NOMO-1 treated with DMSO at 0.1 percent for 48 hours (cell line): ENCODE data around the gene IRS4.

Experiments
- DNase-seq: peaks from one replicate; lab custom pipeline; 2025; ENCODE audit not compliant: unreplicated experiment; lab: John Stamatoyannopoulos, UW

The IRS4 gene

DNA sequence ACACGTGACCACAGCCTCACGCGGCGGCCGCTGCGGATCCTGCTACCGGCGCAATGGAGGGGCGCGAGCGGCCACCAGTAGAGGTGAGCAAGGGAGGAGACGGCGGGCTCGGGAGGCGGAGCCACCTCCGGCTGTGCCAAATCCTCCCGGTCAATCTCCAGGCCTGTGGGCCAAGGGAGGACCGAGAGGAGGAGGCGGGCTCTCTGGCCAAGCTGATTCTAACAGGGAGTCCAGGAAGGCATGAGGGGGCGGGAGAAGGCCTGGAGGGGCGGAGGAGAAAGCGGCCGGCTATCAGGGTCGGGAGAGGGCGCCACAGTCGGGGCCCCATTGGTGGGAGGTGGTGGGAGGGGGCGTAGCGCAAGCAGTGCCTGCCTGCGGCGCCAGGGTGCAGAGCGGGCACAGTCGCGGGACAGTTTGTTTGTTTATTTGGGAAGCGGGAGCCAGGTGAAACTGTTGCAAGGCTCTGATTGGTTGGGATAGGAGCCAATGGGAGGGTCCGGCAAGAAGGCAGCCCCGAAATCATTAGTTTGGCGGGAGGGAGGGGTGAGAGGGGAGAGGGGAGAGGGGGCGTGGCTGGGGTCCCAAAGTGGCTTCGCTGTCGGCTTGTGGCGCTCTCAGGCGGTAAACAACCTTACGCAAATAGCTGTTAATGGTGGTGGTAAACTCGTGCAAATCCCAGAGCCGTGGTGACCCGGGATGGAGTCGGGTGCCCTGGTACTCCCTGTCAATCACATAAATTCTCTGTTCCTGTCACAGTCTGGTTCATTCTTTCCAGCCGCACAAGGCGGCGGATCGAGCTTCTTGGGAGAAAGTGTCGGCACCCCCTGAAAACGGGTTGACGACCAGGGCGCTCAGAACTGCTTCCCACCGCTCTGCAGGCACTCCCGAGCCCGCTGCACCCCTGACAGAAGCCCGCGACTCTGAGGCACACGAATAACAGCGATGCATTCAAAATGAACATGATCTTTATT lies at the start of gene IRS4:
IRS4 (minus strand) TSS at position 55 of the 971 bp plus-strand sequence.
- no peak for DNase-seq

DNA sequence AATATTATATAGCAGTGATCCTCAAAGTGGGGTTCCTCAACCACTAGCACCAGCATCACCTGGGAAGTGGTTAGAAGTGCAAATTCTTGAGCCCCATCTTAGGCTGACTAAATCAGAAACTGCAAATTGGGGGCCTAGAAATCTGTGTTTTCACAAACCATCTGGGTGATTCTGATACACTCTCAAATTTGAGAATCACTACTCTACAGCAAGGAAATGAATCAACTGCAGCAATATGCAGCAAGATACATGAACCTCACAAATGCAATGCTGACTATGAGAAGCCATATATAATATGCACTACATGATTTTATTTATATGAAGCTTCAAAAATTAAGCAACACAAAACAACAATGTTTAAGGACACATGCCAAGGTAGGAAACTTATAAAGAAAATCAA lies 36.2 kb upstream of the IRS4 start:
- DNase-seq = no peak

DNA sequence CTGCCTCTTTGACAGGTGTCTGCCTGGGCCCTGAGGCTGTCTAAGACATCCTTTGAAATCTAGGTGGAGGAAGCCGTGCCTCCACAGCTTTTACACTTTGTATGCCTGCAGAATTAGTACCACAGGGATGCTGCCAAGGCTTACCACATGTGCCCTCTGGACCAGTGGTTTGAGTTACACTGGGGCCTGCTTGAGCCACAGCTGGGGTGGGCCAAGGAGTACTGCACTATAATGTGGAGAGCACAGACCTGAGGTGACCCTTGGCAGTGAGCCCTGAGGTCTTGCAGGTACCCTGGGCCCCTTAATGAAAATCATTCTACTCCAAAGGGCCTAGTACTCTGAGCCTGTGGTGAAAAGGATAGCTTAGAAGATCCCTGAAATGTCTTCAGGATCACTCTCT lies 27.2 kb upstream of the IRS4 start:
- no peak for DNase-seq

DNA sequence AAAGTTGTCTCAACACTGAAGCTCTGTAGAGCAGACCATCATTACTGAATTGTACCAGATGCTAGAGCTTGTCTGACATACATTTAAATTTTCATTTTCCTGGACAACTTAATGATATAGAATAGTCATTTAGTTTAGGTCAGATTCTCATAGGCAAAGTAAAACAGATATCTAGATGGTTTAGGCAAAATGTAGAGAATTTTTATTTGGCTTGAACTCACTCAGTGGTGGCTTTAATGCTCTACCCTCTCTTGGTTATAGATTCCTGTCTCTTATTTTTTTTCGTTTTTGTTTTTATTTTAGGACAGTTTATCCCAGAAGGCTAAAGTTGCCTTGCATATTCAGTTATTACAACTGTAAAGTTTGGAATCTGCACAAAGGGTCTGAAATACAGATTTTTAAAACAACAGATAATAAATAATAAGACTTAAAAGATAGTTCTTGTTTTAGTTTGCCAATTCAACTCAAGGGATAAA lies 4.0 kb upstream of the IRS4 start:
- no peak for DNase-seq

- DNase-seq = no peak
Measured at GRCh38 chrX:108737754-108738153, 1.4 kb upstream of the IRS4 start.

GRCh38 chrX:108735679-108736508 lies 469 bp downstream of the IRS4 start:
- no peak for DNase-seq

DNA sequence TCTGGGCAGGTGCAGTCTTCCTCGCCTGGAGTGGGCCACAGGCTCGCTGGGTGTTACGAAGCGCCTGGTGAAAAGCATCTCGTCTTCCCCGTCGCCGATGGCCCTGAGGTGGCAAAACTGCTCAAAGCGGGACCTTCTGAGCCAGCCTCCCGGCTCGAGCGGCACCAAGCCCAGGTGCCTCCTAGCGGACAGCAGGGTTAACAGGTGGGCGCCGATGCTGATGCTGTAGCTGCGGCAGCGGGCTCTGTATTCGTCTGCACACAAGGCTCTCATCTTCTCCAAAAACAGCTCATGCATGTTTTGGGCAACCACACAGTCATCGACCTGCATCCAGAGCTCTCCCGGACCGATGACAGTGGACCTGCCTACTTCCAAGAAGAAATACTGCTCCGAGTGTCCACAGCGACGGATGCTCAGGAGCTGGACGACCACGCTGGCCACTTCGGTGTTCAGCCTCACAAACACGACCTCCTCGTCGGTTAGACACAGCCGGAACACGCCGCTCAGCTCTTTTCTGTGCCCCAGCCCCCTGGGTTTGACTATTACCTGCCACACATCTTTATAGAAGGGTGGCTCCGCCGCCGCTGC lies 1.2 kb downstream of the IRS4 start:
- no peak for DNase-seq

DNA sequence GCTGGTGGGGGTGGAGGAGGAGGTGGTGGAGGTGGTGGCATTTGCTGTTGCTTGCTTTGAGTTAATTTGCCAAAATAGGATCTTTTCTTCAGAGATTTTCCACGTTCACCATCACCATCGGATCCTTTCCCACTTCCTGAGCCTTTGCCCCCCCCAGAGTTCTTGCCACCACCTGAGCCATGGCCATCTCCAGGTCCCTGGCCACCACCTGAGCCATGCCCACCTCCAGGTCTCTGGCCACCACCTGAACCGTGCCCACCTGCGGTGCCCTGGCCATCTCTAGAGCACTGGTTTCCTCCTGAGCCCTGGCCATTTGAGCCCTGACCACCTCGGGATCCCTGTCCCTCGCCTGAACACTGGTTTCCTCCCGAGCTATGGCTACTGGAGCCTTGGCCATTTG lies 1.9 kb downstream of the IRS4 start:
- DNase-seq = no peak

DNA sequence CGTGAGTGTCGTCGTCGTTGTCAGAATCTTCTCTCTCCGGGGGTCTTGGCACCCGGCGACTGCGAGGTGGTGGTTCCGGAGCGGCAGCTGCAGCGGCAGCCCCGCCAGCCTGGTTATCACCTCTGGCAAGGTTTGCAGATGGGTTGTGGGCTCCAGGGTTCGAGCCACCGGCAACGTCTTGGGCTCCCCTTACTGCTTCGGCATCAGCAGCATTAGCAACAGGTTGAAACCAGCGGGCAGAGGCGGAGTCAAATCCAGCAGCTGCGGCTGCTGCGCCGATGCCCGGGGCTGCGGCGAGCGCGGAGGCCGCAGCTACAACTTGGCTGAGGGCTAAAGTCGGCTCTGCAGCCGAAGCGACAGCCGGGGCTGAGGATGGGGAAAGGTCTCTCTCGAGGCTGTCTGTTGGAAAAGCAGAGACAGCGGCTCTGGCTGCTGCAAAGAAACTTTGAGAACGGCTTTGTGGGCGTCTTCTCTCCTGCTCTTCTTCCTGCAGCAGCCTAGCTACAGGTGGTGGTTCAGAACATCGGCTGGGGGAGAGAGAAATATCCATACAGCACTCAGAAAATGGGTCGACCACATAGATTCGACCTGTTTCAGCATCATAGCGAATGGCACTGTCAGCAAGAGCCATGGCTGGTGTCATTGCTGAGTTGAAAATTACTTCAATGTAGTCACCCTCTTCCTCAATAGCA lies 3.6 kb downstream of the IRS4 start:
- DNase-seq = no peak

- DNase-seq = no peak
Measured at GRCh38 chrX:108731153-108731552, 5.2 kb downstream of the IRS4 start.

DNA sequence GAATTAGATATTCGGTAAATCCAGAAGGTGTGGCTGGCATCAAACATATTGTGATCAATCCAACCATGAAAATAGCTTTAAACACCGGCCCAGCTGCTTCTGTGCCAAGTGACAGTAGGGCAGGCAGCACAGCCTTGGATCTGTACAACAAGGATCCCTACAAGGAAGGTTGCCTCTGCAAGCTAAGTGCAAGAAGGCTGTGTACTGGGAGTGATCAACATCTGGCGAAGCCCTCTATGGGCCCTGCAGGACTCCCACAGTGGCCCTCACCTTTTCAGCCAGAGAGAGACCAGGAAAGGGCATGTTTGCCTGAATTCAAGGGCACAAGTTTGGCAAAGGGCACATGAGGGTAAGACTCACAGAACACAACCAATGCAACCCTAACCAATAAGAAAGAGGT lies 9.6 kb downstream of the IRS4 start:
- no peak for DNase-seq

DNA sequence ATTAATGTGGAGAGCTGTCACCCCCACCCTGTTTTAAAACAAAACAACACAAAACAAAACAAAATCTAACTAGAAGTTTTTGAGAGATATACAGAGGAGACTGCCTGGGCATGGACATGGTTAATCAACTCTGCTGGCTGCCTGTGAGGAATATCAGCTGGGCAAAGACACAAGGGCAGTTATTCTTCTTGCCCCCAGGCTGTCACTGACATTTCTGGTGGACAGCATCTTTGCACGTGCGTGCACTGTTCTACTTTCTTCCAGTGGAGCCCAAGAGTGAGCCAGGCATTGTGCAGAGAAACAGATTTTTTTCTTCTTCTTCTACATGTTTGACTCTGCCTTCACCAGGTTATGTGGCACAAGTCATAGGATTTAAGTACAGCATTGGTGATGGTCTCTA lies 13.8 kb downstream of the IRS4 start:
- DNase-seq = no peak

- DNase-seq = no peak
Measured at GRCh38 chrX:108712886-108713285, 23.5 kb downstream of the IRS4 start.

- DNase-seq = no peak
Measured at GRCh38 chrX:108704839-108705238, 31.5 kb downstream of the IRS4 start.

GRCh38 chrX:108702530-108702929 lies 33.8 kb downstream of the IRS4 start:
- no peak for DNase-seq

DNA sequence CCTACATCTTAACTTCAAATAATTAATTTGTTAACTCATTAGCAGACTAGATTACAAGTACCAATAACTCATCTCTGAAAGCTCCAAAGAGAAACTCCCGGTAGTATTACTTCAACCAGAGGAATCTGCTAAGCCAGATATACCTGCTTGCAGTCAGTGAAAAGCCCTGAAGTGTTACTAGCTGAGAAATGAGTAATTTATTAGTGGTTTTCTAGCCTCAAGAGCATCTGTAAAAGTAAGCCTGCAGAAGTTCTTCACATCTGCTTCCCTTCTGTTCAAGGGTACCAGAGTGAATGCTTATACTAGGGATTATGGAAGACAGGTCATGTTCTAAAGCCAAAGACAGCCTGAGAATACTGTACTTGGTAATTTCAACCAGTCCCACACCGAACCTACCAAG lies 34.7 kb downstream of the IRS4 start:
- no peak for DNase-seq

DNA sequence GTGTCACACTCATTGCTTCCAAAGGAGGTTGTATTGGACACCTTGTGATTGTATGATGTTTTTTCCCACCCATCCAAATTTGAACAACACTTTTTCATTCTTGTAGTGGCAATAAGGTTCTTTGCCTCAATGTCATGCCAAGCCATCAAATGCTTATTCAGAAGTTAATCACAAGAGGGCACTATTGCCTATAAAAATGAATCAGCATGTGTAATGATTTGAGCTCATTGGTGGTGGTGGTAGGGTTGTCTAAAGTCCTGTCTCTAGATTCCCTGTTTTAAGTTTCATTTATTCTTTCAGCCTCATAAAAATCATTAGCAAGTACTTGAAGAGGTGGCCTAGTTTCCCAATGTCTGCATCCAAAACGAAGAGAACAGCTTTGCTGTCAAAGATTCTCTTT lies 37.0 kb downstream of the IRS4 start:
- peak; percentile 10 for DNase-seq

DNA sequence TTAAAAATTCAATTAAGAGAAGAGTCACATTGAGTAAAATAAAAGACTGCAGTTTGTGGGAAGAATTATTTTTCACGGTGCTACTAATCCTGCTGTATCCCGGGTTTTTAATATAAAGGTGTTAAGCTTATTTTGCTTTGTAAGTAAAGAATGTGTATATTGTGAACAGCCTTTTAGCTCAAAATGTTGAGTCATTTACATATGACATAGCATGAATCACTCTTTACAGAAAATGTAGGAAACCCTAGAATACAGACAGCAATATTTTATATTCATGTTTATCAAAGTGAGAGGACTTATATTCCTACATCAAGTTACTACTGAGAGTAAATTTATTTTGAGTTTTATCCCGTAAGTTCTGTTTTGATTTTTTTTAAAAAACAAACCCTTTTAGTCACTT lies 39.7 kb downstream of the IRS4 start:
- DNase-seq = no peak
